Stimulated activated CD8-positive, alpha-beta memory T cell treated with anti-CD3 and anti-CD28 coated beads, Interleukin-7, amount 100 ng/mL, for 48 hours (primary cell): ENCODE results near the gene UFM1.
"Not testable (repeated sequence)": the region's sequence is repeated elsewhere in the genome, so short reads cannot be mapped to it uniquely, and the experiment has no call there.

ENCODE experiments used
- DNase-seq, 2 donors: peaks; one replicate each; pipeline ENCODE4 v3.0.0-alpha.2; 2020; ENCODE audit warnings: low read depth in 1 of 2; ENCODE audit errors: extremely low read depth in 1 of 2

Gene UFM1

DNA sequence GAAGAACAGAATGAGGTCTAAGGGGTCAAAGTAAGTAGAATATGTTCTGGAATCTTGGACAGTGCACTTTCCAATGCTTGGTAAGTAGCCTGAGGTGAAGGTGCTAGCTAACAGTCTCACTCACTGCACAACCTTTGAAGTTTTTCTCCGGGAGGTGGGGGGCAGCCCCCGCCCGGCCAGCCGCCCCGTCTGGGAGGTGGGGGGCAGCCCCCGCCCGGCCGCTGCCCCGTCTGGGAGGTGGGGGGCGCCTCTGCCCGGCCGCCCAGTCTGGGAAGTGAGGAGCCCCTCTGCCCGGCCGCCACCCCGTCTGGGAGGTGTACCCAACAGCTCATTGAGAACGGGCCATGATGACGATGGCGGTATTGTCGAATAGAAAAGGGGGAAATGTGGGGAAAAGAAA, 14.1 kb downstream of the UFM1 start:
- not testable (repeated sequence) for DNase-seq

DNA sequence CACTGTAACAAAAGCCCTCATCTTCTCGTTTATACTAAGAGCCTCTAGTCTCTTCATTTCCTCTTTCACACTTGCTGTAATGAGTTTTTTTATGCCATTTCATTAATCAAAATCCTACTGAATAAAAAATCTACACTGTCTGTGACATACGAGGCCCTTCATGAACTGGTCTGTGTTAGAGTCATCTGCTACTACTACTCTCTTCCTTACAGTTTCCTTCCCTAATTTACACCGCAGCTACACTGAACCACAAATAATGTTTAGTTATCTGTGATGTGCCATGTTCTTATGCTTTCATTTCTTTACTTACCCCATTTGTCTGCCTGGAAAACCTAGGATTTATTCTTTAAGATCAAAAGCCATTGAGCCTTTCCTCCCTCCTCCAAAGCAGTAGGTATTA, 16.0 kb downstream of the UFM1 start:
- no peak for DNase-seq

DNA sequence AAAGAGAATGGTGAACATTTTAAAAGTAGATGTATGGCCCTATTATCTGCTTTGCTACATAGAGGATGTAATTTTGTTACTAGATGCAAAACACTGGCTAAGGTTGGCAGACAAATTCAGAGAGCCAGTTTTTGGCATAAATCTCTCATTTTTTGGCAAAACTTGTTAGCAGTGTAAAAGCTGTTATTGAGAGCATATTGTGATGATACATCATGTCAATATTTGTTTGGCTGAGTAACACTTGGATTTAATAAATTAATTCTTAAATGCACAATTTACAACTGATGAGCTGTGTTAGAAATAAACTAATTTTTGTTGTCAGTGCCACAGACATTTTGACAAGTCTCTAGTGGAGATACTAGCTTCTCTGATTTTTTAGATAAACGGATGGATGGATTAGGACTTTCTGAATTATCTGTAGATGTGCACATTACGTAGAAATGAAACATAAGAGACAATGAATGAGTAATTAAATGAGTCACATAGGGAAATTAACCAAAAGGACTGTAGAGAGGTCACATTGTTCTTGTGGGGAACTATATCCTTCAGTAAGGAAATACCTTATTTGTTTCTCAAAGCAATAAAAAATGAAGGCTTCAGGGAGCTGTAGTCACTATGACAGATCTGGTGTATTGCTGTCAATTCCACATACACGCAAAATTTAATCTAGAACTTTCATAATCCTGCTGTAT, 17.4 kb downstream of the UFM1 start:
- DNase-seq, result no peak

DNA sequence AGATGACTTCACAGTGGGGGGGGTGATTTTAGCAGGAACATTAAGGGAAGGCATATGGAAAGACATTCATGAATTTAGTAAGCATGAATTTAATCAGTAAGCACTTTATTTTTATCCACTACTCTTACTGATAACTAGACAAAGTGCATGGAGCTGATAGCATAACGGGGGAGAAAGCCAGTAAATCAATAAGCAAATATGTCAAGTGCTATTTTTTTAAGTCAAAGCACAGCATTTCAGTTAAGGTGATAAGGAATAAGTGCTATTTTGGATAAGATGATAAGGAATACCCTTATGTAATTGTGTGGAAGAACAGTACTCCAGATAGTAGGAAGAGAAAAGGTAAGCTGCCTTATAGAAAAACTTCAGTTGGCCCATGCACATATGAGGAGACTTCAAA, 19.4 kb downstream of the UFM1 start:
- no peak for DNase-seq

DNA sequence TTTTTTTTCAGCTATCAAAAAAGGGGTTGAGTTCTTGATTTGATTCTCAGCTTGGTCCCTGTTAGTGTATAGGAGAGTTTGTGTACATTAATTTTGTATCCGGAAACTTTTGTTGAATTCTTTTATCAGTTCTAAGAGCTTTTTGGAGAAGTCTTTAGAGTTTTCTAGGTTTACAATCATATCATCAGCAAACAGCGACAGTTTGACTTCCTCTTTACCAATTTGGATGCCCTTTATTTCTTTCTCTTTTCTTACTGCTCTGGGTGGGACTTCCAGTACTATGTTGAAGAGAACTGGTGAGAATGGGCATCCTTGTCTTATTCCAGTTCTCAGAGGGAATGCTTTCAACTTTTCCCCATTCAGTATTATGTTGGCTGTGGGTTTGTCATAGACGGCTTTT, 20.4 kb downstream of the UFM1 start:
- DNase-seq, result not testable (repeated sequence)

DNA sequence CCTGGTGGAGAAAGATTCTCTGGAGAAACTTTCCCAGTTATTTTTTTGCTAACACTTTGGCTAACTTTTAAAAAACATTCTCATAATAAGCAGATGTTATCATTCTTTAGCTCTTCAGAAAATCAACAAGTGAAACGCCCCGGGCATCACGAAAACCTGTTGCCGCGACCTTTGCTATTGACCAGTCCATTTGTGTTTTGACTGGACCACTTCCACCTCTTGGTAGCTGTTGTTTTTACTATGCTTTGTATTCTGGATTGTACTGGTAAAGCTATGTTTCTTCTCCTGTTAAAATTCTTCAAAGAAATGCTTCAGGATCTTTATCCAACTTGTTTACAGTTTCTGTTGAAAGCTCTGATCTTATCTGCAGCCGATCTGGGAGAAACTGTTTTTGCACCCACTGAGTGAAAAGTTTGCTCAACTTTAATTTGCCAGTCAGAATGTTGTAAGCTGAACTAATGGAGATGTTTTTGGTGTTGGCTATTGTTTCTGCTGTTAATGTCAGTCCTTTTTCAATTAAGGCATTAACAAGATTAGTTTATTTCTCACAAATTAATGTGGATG, 23.3 kb downstream of the UFM1 start:
- no peak for DNase-seq

DNA sequence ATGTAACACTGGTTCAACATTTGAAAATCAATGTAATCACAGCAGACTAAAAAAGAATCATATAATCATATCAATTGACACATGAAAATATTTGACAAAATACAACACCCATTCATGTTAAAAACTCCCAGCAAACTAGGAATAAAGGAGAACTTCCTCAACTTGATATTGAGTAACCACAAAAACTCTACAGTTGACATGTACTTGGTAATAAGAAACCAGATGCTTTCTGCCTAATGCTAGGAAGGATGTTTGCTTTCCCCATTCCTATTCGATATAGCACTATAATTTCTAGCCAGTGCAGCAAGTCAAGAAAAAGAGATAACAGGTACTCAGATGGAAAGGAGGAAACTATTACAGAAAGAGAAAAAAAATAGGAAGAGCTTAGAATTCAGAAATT, 26.9 kb downstream of the UFM1 start:
- no peak for DNase-seq

DNA sequence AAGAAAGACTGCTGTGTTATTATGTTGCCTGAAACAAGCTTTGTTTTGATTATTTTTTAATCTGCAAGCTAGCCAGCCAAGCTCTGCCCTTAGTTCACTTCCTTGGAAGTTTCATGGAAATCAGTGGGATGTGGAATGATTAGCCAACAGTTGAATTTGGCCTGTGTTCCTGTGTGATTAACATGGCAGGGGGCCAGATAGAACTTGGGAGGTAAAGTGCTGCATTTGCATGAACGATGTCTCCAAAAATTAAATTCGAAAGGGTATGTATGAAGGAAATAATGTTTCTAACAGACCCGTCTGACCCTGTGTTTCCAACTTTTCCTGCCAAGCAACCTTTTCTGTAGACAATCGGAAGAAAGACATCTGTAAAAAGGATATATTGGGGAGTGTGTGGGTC, 32.2 kb downstream of the UFM1 start:
- DNase-seq, result no peak

DNA sequence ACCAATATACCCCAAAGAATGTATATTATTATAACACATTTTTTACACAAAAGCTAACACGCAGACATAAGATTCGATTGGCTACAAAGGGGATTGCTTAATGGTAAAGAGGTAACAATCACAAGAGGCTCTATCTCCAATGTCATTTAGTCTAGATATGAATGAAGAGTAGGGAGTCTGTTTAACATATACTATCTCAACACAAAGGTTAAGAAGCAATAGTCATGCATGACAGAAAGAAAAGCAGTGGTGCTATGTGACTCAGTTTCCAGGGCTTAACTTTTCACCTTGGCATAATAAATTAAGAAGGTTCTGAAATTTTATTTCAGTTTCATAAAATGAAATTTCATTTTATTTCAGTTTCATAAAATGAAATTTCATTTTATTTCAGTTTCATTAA, 33.3 kb downstream of the UFM1 start:
- no peak for DNase-seq

DNA sequence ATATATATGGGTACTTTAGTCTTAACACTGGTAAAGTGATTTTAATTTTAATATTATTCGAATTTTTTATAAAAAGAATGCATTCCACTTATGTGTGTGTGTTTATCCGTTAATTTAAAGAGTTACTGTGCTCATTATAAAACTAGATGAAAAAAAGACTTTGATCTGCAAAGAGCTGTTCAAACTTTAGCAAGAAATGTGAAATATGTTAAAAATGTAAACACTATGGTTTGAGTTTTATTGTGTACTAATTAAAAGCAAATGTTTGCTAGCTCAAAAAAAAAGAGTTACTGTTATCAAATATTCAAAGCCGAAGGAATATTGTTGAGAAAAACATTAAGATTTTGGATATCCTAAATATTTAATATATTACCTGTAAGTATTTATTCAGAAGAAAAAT, 34.5 kb downstream of the UFM1 start:
- no peak for DNase-seq

DNA sequence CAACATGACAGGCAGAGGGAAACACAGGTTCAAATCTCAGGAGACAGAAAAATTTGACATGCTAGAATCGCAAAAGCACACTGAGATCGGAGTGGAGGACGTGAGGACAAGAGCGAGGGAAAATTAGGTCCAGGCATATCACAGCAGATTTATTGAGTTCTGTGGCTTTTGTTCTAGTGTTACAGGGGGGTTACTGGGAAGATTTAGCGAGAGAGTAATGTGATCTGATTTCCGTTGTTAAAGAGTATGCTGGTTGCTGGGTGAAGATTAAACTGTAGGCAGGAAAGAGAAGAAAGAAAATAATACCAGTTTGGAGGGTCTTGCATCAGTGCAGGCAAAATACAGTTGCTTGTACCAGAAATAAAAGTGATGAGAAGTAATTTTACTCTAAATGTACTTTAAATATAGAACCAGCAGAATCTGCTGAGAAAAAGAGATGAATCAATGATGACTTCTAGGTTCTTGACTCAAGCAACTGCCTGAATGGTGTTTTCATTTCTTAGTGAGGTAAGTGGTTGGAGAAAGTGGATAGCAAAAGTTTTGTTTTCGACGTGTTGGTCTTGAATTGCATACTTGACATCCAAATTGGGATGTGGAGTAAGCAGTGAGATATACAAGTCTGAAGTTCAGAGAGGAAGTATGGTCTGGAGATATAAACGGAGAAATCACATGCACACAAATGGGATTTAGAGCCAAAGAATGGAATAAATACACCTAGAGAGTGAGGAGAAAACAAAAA, 35.7 kb downstream of the UFM1 start:
- no peak for DNase-seq

DNA sequence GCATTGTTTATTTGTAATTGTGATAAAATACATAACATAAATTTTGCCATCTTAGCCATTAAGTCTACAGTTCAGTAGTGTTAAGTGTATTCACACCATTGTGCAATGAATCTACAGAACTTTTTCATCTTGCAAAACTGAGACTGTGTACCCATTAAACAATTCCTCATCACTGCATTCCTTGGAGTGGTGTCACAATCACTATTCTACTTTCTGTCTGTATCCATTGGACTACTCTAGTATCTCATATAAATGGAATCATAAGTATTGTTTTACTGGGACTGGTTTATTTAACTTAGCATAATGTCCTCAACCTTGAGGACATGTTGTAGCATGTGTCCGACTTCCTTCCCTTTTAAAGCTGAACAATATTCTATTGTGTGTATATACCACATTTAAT, 36.8 kb downstream of the UFM1 start:
- DNase-seq, result no peak

DNA sequence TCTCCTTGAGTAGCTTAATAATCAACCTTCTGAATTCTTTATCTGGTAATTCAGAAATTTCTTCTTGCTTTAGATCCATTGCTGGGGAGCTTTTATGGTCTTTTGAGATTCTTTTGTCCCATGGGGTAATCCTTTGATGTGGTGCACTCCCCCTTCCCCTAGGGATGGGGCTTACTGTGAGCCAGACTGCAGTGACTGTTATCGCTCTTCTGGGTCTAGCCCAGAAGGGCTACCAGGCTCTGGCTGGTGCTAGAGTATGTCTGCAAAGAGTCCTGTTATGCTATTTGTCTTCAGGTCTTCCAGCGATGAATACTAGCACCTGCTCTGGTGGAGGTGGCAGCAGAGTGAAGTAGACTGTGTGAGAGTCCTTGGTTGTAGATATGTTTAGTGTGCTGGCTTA, 41.7 kb downstream of the UFM1 start:
- DNase-seq, result no peak

DNA sequence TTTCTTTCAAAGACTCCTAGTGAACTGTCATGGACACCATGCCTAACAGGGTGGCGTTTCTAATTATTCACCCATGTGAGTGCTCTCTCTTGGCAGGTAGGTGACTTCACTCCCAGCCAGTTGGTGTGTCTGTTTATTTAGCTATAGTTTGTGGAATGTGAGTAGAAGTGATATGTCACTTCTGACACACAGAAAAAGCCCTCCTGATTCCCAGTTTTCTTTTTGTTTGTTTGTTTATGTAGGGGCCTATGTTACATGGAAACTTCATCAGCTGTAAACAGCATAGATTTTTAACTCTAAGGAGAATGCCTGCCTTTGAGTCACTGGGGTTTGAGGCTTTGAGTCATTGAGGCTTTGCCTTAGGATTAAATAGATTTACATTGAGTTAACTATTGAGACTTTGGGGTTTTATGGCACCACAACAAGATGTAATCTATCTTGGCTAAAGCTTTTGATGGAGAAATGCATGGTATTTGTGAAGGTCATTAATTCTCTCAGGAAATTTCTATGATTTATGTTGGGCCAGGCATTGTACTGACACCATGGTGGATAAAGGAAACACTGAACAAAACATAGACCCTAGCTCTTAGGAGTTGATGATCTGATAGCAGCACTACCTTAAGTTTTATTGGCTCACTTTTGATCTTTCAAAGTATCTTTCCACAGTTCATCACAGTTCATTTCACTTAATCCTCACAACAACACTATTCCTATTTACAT, 45.3 kb downstream of the UFM1 start:
- DNase-seq, result no peak

DNA sequence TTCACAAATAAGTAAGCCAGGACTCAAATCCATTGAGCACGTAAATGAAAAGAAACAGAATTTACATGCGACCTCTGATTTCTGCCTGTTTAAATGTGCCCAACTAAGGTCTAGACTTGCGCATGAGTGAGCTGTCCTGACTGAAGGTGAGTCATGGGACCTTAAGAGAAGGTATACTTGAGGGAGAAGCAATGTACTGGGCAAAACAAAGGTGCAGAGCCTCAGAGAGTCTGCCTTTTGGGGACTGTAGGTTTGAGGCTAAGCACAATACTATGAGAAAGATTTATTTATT, 45.8 kb downstream of the UFM1 start:
- no peak for DNase-seq

DNA sequence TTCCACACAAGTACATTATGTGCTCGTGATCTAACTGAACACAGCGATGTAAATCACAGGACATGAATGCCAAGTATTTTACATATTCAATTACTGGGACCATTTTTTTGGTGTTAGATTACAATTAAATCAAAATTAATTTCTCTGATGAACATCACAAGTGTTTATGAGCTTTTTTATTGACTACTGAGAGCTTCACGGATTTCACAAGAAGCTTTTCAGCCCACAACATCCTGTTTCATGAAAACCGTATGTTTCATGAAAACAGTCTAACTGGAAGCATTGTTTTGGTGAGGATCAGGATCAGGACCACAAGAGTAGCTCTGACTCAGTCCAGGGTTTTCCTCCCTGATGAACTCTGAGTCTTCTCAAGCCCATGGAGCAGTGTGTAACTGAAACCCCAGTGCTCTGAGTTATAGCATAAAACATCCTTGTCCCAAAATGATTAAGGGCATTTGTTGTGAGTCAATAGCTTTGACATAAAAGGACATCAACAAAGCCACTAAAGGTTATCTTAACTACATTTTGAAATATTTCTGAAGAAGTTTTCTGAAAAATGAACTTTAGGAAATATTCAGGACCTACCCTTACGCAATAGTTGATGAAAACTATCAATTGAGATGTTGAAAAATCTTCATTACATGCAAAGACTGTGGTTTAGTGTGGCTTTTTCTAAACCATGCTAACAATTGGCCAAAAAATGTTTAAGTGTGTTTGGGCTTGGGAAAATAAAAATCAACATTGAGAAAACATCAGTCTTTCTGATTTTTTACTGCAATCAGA, 49.3 kb downstream of the UFM1 start:
- no peak for DNase-seq

DNA sequence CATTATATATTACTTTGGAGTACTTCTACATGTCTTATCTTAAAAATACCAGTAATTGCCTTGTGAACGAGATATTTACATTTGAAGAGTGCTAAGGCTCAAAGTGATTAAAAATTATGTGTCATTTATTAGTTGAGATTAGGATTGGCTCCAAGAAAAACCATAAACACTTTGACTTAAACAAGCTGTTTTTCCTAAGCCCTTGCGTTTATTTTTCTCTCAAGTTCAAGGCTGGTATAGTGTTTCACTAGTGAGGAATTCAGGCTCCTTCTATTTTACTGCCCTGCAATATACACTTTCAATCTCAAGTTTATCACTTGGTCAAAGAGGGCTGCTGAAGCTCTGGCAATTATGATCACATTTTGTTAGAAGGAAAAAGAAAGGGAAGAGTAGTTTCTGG, 49.9 kb downstream of the UFM1 start:
- no peak for DNase-seq

DNA sequence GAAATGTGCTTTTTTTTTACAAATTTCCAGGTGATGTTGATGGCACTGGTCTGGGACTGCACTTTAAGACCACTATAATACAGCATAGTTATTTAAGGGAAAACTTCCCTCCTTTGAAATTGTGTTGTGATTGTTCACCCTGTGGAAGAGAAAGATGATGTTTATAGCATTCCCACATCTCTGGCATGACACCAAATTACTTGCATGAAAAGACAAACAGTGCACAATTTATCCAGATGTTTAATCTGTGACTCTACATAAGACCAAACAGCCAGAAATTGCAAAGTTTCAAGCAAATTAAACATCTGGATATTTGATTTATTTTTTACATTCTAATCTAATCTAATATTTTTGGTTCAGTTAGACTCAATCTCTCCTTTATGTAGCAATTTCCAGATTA, 51.6 kb downstream of the UFM1 start:
- DNase-seq, result no peak

DNA sequence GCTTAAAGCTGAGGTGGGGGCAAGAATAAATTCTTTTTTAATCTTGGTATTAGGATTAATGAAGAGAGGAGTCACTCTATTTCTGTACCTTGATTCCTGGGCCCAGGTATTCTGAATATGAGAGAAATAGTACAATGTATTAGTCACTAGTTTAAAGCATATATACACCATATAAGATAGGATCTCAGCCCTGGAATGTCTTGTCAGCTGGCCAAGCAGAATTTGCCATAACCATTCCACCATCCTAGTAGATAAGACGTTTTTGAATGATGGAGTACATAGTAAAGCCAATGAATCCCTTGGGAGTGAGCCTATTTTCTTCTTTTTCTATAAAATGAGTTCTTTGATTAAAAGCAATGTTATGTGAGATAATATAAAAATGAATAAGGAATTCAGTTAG, 55.6 kb downstream of the UFM1 start:
- DNase-seq, result no peak

DNA sequence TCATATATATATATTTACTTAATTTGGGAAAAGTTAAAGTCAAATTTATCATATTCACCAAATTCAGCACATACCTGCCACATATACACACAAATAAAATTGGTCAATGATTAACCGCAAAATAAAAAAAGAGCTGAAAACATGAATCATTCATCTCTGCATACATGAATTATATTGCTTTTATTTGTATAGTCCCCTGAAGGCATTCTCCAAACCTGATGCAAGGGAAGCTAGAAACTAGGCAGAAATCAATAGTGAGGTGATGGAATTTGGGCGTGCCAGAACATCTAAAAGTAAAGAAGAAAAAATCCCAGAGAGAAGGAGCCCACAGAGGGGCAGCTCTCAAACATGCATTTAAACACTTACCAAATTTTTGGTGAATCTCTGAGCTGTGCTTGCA, 60.1 kb downstream of the UFM1 start:
- DNase-seq, result no peak

DNA sequence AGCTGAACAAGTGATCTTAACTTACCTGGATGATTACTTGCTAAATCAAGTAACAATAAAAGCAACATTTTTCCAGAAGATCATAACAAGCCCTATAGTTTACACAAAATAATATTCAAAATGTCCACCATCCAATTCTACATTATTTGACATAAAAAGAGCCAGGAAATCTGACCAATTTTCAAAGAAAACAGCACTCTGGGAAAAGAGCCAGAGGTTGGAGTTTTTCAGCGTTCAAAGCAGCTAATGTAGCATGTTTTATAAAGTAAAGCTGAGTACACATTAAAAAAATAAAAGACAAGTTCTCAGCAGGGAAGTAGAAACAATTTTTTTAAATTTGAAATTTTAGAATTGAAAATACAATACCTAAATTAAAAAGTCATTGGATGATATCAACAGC, 62.6 kb downstream of the UFM1 start:
- DNase-seq, result no peak
